Glutamatergic neuron (in vitro differentiated cells): ENCODE results near the gene TXNL4A. TPM values are rescaled to one million over a fixed set of nuclear protein-coding genes. Genes with fewer than 3 reads are reported as not detected.

Source experiments
- DNase-seq: peaks from one replicate; pipeline ENCODE4 v3.0.0; 2022
- H3K27ac Mint-ChIP-seq: one replicate; pipeline ENCODE4 v1.8.0; 2020; ENCODE audit warnings: mild to moderate bottlenecking, mixed read lengths, inconsistent platforms; ENCODE audit not compliant: unreplicated experiment
- H3K27me3 Mint-ChIP-seq: one replicate; pipeline ENCODE4 v1.8.0; 2020; ENCODE audit warnings: mild to moderate bottlenecking, moderate library complexity, mixed read lengths, inconsistent platforms; ENCODE audit not compliant: unreplicated experiment
- H3K36me3 Mint-ChIP-seq: one replicate; pipeline ENCODE4 v1.8.0; 2020; ENCODE audit warnings: mild to moderate bottlenecking, mixed read lengths, inconsistent platforms; ENCODE audit not compliant: unreplicated experiment
- H3K4me1 Mint-ChIP-seq: one replicate; pipeline ENCODE4 v1.8.0; 2020; ENCODE audit warnings: mild to moderate bottlenecking, low read depth, mixed read lengths, inconsistent platforms; ENCODE audit not compliant: unreplicated experiment
- H3K4me3 Mint-ChIP-seq: one replicate; pipeline ENCODE4 v1.8.0; 2020; ENCODE audit warnings: mild to moderate bottlenecking, mixed read lengths, inconsistent platforms; ENCODE audit not compliant: unreplicated experiment
- H3K9me3 Mint-ChIP-seq: one replicate; pipeline ENCODE4 v1.8.0; 2020; ENCODE audit warnings: mild to moderate bottlenecking, moderate library complexity, mixed read lengths, inconsistent platforms; ENCODE audit not compliant: unreplicated experiment
- CTCF ChIP-seq: fragments of 200-600 bp; sonication (generic); IDR thresholded peaks from one replicate; pipeline ENCODE4 v1.5.0; 2021; ENCODE audit not compliant: partially characterized antibody, unreplicated experiment
- total RNA-seq: library from RNA; stranded (reverse); fragmentation: NEBNext Ultra II Directional; extraction: Animal tissue kit (Norgen Biotek cat#: 25700); gene quantifications from one replicate; pipeline ENCODE4 v1.2.1, GENCODE V29; 2021; ENCODE audit not compliant: unreplicated experiment

Gene TXNL4A
- total RNA-seq, 1 donor from 2014 or later = 104 TPM

- peaks cover 15% of the 10 kb centered on the region for H3K9me3 Mint-ChIP-seq
- H3K36me3 Mint-ChIP-seq = peaks cover 3% of the 10 kb centered on the region
- DNase-seq = peak; percentile 47
- peak overlapping the region; percentile 64 for H3K4me3 Mint-ChIP-seq
- H3K27me3 Mint-ChIP-seq = peaks cover 14% of the 10 kb centered on the region
- H3K27ac Mint-ChIP-seq = no peak overlapping the region
- no peak for TF ChIP-seq CTCF
- peaks cover 4% of the 10 kb centered on the region for H3K4me1 Mint-ChIP-seq
Measured at GRCh38 chr18:79952996-79953559, 35.3 kb downstream of the TXNL4A start.

- Mint-ChIP-seq H3K36me3 (peaks cover 3% of the 10 kb centered on the region), H3K4me1 (peaks cover 6% of the 10 kb centered on the region), H3K27me3 (peaks cover 14% of the 10 kb centered on the region), H3K27ac (no peak overlapping the region), H3K9me3 (peaks cover 15% of the 10 kb centered on the region), H3K4me3 (peak overlapping the region; percentile 64)
- DNase-seq = no peak
- TF ChIP-seq CTCF = no peak
Measured at GRCh38 chr18:79952456-79952995, 35.8 kb downstream of the TXNL4A start.

- Mint-ChIP-seq H3K4me1 (peaks cover 9% of the 10 kb centered on the region), H3K9me3 (peaks cover 13% of the 10 kb centered on the region), H3K27ac (peak within 1 kb of the TSS; percentile 82), H3K27me3 (peaks cover 11% of the 10 kb centered on the region), H3K4me3 (peak within 1 kb of the TSS; percentile 91), H3K36me3 (peaks cover 3% of the 10 kb centered on the region)
- TF ChIP-seq CTCF = no peak
- peak; percentile 99 for DNase-seq
Measured at GRCh38 chr18:79951545-79952455, 36.6 kb downstream of the TXNL4A start, which contains the start of gene SLC66A2. TSS of gene SLC66A2 (minus strand) at chr18:79951653. CDS start at chr18:79950926, 727 bp downstream.

GRCh38 chr18:79950515-79951341 lies 37.6 kb downstream of the TXNL4A start:
- H3K36me3 Mint-ChIP-seq = no peaks in the 10 kb centered on the region
- peaks cover 11% of the 10 kb centered on the region for H3K27me3 Mint-ChIP-seq
- peak overlapping the region; percentile 91 for H3K4me3 Mint-ChIP-seq
- peaks cover 13% of the 10 kb centered on the region for H3K9me3 Mint-ChIP-seq
- H3K27ac Mint-ChIP-seq = peak overlapping the region; percentile 82
- no peak for TF ChIP-seq CTCF
- peak; percentile 58 for DNase-seq
- peaks cover 15% of the 10 kb centered on the region for H3K4me1 Mint-ChIP-seq
